SK-N-SH (cell line): ENCODE data around the gene CAVIN1. TPM values are rescaled to one million over a fixed set of nuclear protein-coding genes. Genes with fewer than 3 reads are reported as not detected.

Source experiments
- CTCF ChIA-PET: fragments of 300-600, 350-600 bp; formaldehyde crosslinking; extraction: SDS; loops from one replicate; lab custom pipeline; 2021; lab: Yijun Ruan, JAX
- POLR2A ChIA-PET: fragments of 350-600 bp; sonication (Branson Sonifier 250); formaldehyde crosslinking; extraction: SDS; loops from one replicate; lab custom pipeline; 2020; ENCODE audit warnings: antibody characterized with exemption, inconsistent platforms; lab: Yijun Ruan, JAX
- DNase-seq: peaks from one replicate; pipeline ENCODE4 v3.0.0; 2012
- H2AFZ ChIP-seq: fragments of 200-600 bp; sonication (generic); 2 replicates; pipeline ENCODE4 v1.8.1; 2016; ENCODE audit warnings: antibody characterized with exemption, mild to moderate bottlenecking, low read depth
- H3F3A ChIP-seq: fragments of 200-600 bp; sonication (generic); replicated peaks from 2 replicates; pipeline ENCODE3; 2016; ENCODE audit warnings: antibody characterized with exemption, mild to moderate bottlenecking; ENCODE audit not compliant: insufficient read depth
- H3K27ac ChIP-seq, 2 experiments: fragments of 200-500 bp in 1 of 2; fragments of 200-600 bp in 1 of 2; sonication (Bioruptor generic) in 1 of 2; sonication (generic), shearing (Covaris generic) in 1 of 2; 2 replicates each; pipeline versions ENCODE4 v1.5.1 to v1.6.1; 2014 to 2016; ENCODE audit warnings: low read depth in 2 of 2, inconsistent platforms in 1 of 2, low read length in 1 of 2, mild to moderate bottlenecking in 1 of 2, mixed read lengths in 1 of 2
- H3K27me3 ChIP-seq: fragments of 200-600 bp; sonication (generic), shearing (Covaris generic); 2 replicates; pipeline ENCODE4 v1.6.1; 2016; ENCODE audit warnings: mixed run types; ENCODE audit not compliant: insufficient read depth
- H3K36me3 ChIP-seq, 2 experiments: fragments of 200-500 bp in 1 of 2; fragments of 200-600 bp in 1 of 2; sonication (Bioruptor generic) in 1 of 2; sonication (generic) in 1 of 2; replicated peaks in 1 of 2; 2 replicates each; pipeline versions ENCODE3 to v1.5.1; 2014 to 2016; ENCODE audit warnings: low read length in 1 of 2, mild to moderate bottlenecking in 1 of 2; ENCODE audit not compliant: insufficient read depth in 2 of 2, control insufficient read depth in 1 of 2
- H3K4me1 ChIP-seq, 2 experiments: fragments of 200-500 bp in 1 of 2; fragments of 200-600 bp in 1 of 2; sonication (Bioruptor generic) in 1 of 2; sonication (generic), shearing (Covaris generic) in 1 of 2; 2 replicates each; pipeline versions ENCODE4 v1.5.1 to v1.6.1; 2014 to 2016; ENCODE audit warnings: low read depth in 1 of 2, low read length in 1 of 2, mixed run types in 1 of 2; ENCODE audit not compliant: insufficient read depth in 2 of 2, control insufficient read depth in 1 of 2
- H3K4me2 ChIP-seq: fragments of 200-600 bp; sonication (generic), shearing (Covaris generic); 2 replicates; pipeline ENCODE4 v1.6.1; 2017; ENCODE audit warnings: mixed run types
- H3K4me3 ChIP-seq, 2 experiments: fragments of 200-500 bp in 1 of 2; fragments of 200-600 bp in 1 of 2; sonication (Bioruptor generic) in 1 of 2; sonication (generic), shearing (Covaris generic) in 1 of 2; 2 replicates each; pipeline versions ENCODE4 v1.5.1 to v1.8.1; 2014 to 2016; ENCODE audit warnings: low read depth in 2 of 2, inconsistent platforms in 1 of 2, low read length in 1 of 2, mild to moderate bottlenecking in 1 of 2, mixed read lengths in 1 of 2, moderate library complexity in 1 of 2
- H3K79me2 ChIP-seq: fragments of 200-600 bp; sonication (generic); 2 replicates; pipeline ENCODE4 v1.8.1; 2017; ENCODE audit warnings: mild to moderate bottlenecking; ENCODE audit not compliant: insufficient read depth
- H3K9ac ChIP-seq: fragments of 200-600 bp; sonication (generic); 2 replicates; pipeline ENCODE4 v1.6.1; 2017; ENCODE audit warnings: mixed run types
- H3K9me2 ChIP-seq: fragments of 200-600 bp; sonication (generic); 2 replicates; pipeline ENCODE4 v1.6.1; 2017; ENCODE audit warnings: mixed run types
- H3K9me3 ChIP-seq: fragments of 200-600 bp; sonication (generic); 2 replicates; pipeline ENCODE4 v1.6.1; 2017; ENCODE audit warnings: mixed run types, mild to moderate bottlenecking, moderate library complexity
- H4K20me1 ChIP-seq: fragments of 200-600 bp; sonication (generic); 2 replicates; pipeline ENCODE4 v1.6.1; 2017; ENCODE audit warnings: mild to moderate bottlenecking, mixed run types; ENCODE audit not compliant: insufficient read depth
- FOXJ3 ChIP-seq: sonication (generic); formaldehyde crosslinking; IDR thresholded peaks from 2 replicates; pipeline ENCODE4 v1.5.1; 2020; ENCODE audit warnings: mild to moderate bottlenecking, missing genetic modification reagents
- NFIC ChIP-seq: IDR thresholded peaks from 2 replicates; pipeline ENCODE4 v1.4.0; 2012; ENCODE audit warnings: borderline replicate concordance
- NRF1 ChIP-seq: IDR thresholded peaks from 2 replicates; pipeline ENCODE4 v1.6.1; 2012; ENCODE audit warnings: low read depth, mild to moderate bottlenecking, low read length
- POLR2AphosphoS5 ChIP-seq: IDR thresholded peaks from 2 replicates; pipeline ENCODE4 v1.6.1; 2012; ENCODE audit warnings: low read depth, low read length
- RCOR1 ChIP-seq: fragments of 150-350 bp; IDR thresholded peaks from 2 replicates; pipeline ENCODE4 v1.6.1; 2017; ENCODE audit warnings: antibody characterized with exemption, low read length
- RXRA ChIP-seq: IDR thresholded peaks from 2 replicates; pipeline ENCODE4 v1.4.0; 2012; ENCODE audit warnings: low read depth, mild to moderate bottlenecking, borderline replicate concordance
- TCF12 ChIP-seq: IDR thresholded peaks from 2 replicates; pipeline ENCODE4 v1.4.0; 2012
- TEAD4 ChIP-seq: IDR thresholded peaks from 2 replicates; pipeline ENCODE4 v1.4.0; 2012; ENCODE audit warnings: mild to moderate bottlenecking, borderline replicate concordance; ENCODE audit not compliant: insufficient read depth
- YY1 ChIP-seq: IDR thresholded peaks from 2 replicates; pipeline ENCODE4 v1.4.0; 2012; ENCODE audit warnings: low read depth, mild to moderate bottlenecking
- WGBS: methylation state at CpG from one replicate; pipeline ENCODE4 v1.1.6; 2017; ENCODE audit warnings: low lambda C conversion rate; 5-methylcytosine and 5-hydroxymethylcytosine counted together
- polyA plus RNA-seq, 3 experiments: library from polyadenylated mRNA; depleted of rRNA; stranded (reverse); fragments of >200 nt; gene quantifications; 2 replicates each; pipeline ENCODE4 v1.2.3, GENCODE V29; 2012
- TF ChIP-seq, protein P1 (sequence below): fragments of 200-600 bp; sonication (generic); IDR thresholded peaks from 2 replicates; pipeline ENCODE4 v1.6.1; 2017; ENCODE audit warnings: antibody characterized with exemption, mild to moderate bottlenecking, moderate library complexity
- TF ChIP-seq, protein P2 (sequence below): fragments of 150-350 bp; IDR thresholded peaks from 2 replicates; pipeline ENCODE4 v1.6.1; 2016; ENCODE audit warnings: mild to moderate bottlenecking, low read depth, low read length
- TF ChIP-seq, protein P3 (sequence below): IDR thresholded peaks from 2 replicates; pipeline ENCODE4; 2012
- TF ChIP-seq, protein P4 (sequence below): IDR thresholded peaks from 2 replicates; pipeline ENCODE4 v1.4.0; 2012; ENCODE audit warnings: low read depth, borderline replicate concordance
- TF ChIP-seq, protein P5 (sequence below): IDR thresholded peaks from 2 replicates; pipeline ENCODE4 v1.6.1; 2012; ENCODE audit warnings: mild to moderate bottlenecking, low read depth, low read length, moderate library complexity

CAVIN1 gene
- polyA plus RNA-seq, 1 of the 3 experiments (the other 2 are of a cell fraction): 290 TPM

DNA sequence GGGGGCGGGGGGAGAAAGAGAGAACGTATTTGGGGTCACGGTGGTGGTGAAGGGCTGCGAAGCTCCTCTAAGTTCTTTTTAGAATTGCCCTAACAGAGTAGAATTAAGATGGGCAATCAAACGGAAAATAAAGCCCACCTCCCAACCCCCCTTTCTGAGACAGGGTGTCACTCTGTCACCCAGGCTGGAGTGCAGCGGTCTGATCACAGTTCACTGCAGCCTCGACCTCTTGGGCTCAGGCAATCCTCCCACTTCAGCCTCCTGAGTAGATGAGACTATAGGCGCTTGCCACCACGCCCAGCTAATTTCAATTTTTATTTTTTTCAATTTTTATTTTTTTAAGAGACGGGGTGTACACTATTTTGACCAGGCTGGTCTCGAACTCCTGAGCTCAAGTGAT, 710 bp upstream of the CAVIN1 start (continued):
- TF ChIP-seq, protein P1, sequence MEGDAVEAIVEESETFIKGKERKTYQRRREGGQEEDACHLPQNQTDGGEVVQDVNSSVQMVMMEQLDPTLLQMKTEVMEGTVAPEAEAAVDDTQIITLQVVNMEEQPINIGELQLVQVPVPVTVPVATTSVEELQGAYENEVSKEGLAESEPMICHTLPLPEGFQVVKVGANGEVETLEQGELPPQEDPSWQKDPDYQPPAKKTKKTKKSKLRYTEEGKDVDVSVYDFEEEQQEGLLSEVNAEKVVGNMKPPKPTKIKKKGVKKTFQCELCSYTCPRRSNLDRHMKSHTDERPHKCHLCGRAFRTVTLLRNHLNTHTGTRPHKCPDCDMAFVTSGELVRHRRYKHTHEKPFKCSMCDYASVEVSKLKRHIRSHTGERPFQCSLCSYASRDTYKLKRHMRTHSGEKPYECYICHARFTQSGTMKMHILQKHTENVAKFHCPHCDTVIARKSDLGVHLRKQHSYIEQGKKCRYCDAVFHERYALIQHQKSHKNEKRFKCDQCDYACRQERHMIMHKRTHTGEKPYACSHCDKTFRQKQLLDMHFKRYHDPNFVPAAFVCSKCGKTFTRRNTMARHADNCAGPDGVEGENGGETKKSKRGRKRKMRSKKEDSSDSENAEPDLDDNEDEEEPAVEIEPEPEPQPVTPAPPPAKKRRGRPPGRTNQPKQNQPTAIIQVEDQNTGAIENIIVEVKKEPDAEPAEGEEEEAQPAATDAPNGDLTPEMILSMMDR: no peak
- TF ChIP-seq POLR2AphosphoS5 (no peak), TCF12 (no peak), YY1 (no peak)
- TF ChIP-seq, protein P2, sequence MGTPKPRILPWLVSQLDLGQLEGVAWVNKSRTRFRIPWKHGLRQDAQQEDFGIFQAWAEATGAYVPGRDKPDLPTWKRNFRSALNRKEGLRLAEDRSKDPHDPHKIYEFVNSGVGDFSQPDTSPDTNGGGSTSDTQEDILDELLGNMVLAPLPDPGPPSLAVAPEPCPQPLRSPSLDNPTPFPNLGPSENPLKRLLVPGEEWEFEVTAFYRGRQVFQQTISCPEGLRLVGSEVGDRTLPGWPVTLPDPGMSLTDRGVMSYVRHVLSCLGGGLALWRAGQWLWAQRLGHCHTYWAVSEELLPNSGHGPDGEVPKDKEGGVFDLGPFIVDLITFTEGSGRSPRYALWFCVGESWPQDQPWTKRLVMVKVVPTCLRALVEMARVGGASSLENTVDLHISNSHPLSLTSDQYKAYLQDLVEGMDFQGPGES: no peak

DNA sequence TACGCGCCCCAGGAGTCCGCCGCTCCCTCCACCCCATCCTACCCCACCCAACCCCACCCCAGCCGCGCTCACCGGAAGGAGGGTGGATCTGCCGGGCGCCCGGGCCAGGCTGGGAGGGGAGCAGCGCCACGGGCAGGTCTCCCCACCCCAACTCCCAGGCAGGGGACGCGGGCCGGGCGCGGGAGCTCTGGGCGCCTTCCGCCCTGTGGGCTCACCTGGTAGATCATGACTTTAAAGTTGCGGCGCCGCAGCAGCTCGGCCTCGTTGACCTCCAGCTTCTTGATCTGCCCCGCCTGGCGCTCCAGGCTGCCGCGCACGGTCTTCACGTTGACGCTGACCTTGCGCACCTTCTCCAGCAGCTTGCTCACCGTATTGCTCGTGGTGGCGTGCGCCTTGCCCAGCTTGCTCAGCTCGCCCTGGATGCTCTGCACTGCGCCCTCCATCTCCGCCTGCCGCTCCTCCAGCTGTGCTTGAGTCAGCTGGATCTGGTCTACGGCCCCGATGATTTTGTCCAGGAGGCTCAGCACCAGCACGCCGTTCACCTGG, 571 bp downstream of the CAVIN1 start:
- Histone ChIP-seq H3K9me2 (no peaks in the 10 kb centered on the region), H3K27me3 (no peaks in the 10 kb centered on the region), H3K4me3 (peak overlapping the region; percentile 66 to 100), H4K20me1 (peaks cover 47% of the 10 kb centered on the region), H3K4me1 (peaks cover 4 to 10% of the 10 kb centered on the region in 2 experiments; a peak in 3 of 4 replicates), H3K9ac (peak overlapping the region; percentile 100), H3K9me3 (no peaks in the 10 kb centered on the region), H3K36me3 (peaks cover 0 to 29% of the 10 kb centered on the region in 2 experiments), H2AFZ (no peak overlapping the region), H3K4me2 (peak overlapping the region; percentile 100), H3K27ac (peak overlapping the region; percentile 67 to 94), H3F3A (peaks cover 44% of the 10 kb centered on the region), H3K79me2 (peaks cover 66% of the 10 kb centered on the region)
- peak; percentile 64 for DNase-seq
- POLR2A ChIA-PET: no interaction called here
- 2% methylated on average over 34 of the region's 44 CpGs for WGBS
- TF ChIP-seq NFIC: no peak
- TF ChIP-seq NRF1: no peak
- TF ChIP-seq, protein P1: no peak
- no peak for TF ChIP-seq TEAD4
- TF ChIP-seq, protein P3, sequence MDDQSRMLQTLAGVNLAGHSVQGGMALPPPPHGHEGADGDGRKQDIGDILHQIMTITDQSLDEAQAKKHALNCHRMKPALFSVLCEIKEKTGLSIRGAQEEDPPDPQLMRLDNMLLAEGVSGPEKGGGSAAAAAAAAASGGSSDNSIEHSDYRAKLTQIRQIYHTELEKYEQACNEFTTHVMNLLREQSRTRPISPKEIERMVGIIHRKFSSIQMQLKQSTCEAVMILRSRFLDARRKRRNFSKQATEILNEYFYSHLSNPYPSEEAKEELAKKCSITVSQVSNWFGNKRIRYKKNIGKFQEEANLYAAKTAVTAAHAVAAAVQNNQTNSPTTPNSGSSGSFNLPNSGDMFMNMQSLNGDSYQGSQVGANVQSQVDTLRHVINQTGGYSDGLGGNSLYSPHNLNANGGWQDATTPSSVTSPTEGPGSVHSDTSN: no peak
- no peak for TF ChIP-seq FOXJ3
- TF ChIP-seq RCOR1: no peak
- TF ChIP-seq, protein P4, sequence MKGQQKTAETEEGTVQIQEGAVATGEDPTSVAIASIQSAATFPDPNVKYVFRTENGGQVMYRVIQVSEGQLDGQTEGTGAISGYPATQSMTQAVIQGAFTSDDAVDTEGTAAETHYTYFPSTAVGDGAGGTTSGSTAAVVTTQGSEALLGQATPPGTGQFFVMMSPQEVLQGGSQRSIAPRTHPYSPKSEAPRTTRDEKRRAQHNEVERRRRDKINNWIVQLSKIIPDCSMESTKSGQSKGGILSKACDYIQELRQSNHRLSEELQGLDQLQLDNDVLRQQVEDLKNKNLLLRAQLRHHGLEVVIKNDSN: no peak
- TF ChIP-seq, protein P5, sequence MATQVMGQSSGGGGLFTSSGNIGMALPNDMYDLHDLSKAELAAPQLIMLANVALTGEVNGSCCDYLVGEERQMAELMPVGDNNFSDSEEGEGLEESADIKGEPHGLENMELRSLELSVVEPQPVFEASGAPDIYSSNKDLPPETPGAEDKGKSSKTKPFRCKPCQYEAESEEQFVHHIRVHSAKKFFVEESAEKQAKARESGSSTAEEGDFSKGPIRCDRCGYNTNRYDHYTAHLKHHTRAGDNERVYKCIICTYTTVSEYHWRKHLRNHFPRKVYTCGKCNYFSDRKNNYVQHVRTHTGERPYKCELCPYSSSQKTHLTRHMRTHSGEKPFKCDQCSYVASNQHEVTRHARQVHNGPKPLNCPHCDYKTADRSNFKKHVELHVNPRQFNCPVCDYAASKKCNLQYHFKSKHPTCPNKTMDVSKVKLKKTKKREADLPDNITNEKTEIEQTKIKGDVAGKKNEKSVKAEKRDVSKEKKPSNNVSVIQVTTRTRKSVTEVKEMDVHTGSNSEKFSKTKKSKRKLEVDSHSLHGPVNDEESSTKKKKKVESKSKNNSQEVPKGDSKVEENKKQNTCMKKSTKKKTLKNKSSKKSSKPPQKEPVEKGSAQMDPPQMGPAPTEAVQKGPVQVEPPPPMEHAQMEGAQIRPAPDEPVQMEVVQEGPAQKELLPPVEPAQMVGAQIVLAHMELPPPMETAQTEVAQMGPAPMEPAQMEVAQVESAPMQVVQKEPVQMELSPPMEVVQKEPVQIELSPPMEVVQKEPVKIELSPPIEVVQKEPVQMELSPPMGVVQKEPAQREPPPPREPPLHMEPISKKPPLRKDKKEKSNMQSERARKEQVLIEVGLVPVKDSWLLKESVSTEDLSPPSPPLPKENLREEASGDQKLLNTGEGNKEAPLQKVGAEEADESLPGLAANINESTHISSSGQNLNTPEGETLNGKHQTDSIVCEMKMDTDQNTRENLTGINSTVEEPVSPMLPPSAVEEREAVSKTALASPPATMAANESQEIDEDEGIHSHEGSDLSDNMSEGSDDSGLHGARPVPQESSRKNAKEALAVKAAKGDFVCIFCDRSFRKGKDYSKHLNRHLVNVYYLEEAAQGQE: no peak
- TF ChIP-seq RXRA: no peak
- CTCF ChIA-PET: interaction anchor here (0.6 to 3.1 kb wide), 12 partner anchors 9 to 110 kb away, joined by 3 to 15 read pairs (median 4); no protein-coding TSS in a partner anchor
